MM.1S (cell line): ENCODE results near the gene TENT4A.

Experiments
- CTCF ChIP-seq: fragments of 300-600 bp; sonication (generic); IDR thresholded peaks from 2 replicates; pipeline ENCODE4 v1.5.1; 2016; ENCODE audit warnings: antibody characterized with exemption, low read length, mixed read lengths
- EZH2 ChIP-seq: fragments of 300-600 bp; sonication (generic); optimal IDR thresholded peaks from 2 replicates; pipeline ENCODE3; 2017; ENCODE audit warnings: low read depth, mild to moderate bottlenecking, antibody characterized with exemption, low read length, mixed read lengths
- EZH2phosphoT487 ChIP-seq: fragments of 300-600 bp; sonication (generic); IDR thresholded peaks from 2 replicates; pipeline ENCODE4 v1.6.1; 2018; ENCODE audit warnings: antibody characterized with exemption, low read length

DNA sequence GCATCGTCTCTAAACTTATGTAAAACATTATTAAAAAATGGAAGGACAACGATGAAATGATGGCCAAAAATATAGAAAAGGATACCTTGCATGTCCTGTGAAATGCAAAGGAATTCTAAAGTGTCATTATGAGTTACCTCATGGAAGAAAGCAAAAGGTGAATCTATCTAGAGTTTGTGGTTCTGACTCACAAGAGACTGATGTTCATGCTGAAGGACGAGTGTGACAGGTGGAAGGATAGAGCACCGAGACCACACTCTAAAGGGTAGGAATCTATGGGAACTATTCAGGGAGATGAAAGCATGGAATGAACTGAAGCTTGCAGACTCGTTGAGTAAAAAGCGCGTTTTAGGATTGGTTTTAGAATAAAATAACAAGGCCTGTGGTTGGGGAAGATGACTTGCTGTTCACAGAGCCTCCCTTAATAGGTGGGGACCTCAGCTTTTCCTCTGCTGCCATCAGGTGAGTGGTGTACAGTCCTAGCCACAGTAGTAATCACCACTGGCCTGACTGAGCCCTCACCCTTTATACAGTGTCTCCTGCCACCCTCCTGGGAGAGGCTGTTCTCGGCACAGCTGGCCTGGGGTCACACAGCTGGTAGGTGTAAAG is 11.2 kb downstream of the TENT4A start:
- TF ChIP-seq CTCF (no peak), EZH2 (no peak), EZH2phosphoT487 (no peak)
